Suprapubic skin (tissue), 4 donors: ENCODE data around the gene SLC25A25. TPM values are rescaled to one million over a fixed set of nuclear protein-coding genes. Genes with fewer than 3 reads are reported as not detected.

ENCODE experiments used
- DNase-seq, 2 donors: peaks; one replicate each; pipeline ENCODE4 v3.0.0-alpha.2; 2019; ENCODE audit warnings: low spot score in 2 of 2
- H3K27ac ChIP-seq: fragments of 200-600 bp; sonication (generic); one replicate; pipeline ENCODE4 v1.5.1; 2019
- H3K27me3 ChIP-seq: fragments of 200-600 bp; sonication (generic); one replicate; pipeline ENCODE4 v1.5.1; 2019
- H3K36me3 ChIP-seq: fragments of 200-600 bp; sonication (generic); one replicate; pipeline ENCODE4 v1.5.1; 2019
- H3K4me1 ChIP-seq: fragments of 200-600 bp; sonication (generic); one replicate; pipeline ENCODE4 v1.5.1; 2019
- H3K4me3 ChIP-seq: fragments of 200-600 bp; sonication (generic); one replicate; pipeline ENCODE4 v1.5.1; 2019; ENCODE audit warnings: mild to moderate bottlenecking
- H3K9me3 ChIP-seq: fragments of 200-600 bp; sonication (generic); one replicate; pipeline ENCODE4 v1.5.1; 2019
- CTCF ChIP-seq, 2 donors: fragments of 200-600 bp in 1 of 2; fragments of 450-650 bp in 1 of 2; sonication (generic) in 1 of 2; IDR thresholded peaks; one replicate each; pipeline ENCODE4 v1.5.1; 2016 to 2019; ENCODE audit warnings: antibody characterized with exemption in 2 of 2, mild to moderate bottlenecking in 1 of 2, moderate library complexity in 1 of 2
- EP300 ChIP-seq: sonication (generic); formaldehyde crosslinking; IDR thresholded peaks from one replicate; pipeline ENCODE4 v1.6.1; 2017; ENCODE audit warnings: antibody characterized with exemption
- POLR2A ChIP-seq, 2 donors: fragments of 450-650 bp; IDR thresholded peaks; one replicate each; pipeline ENCODE4 v1.6.1; 2017; ENCODE audit warnings: antibody characterized with exemption in 2 of 2, mild to moderate bottlenecking in 2 of 2, moderate library complexity in 2 of 2
- POLR2AphosphoS5 ChIP-seq, 3 donors: sonication (generic); formaldehyde crosslinking; IDR thresholded peaks; one replicate each; pipeline ENCODE4 v1.6.1; 2017; ENCODE audit warnings: antibody characterized with exemption in 3 of 3
- WGBS: methylation state at CpG from one replicate; pipeline ENCODE4 v1.1.5; 2018; 5-methylcytosine and 5-hydroxymethylcytosine counted together
- total RNA-seq, 4 donors: library from RNA; depleted of rRNA; stranded (reverse); fragments of >200 nt; gene quantifications; one replicate each; pipeline ENCODE4 v1.1.0, GENCODE V29; 2016

SLC25A25 gene
- total RNA-seq, 4 donors from 2014 or later = 37.9 to 106 (median 66.5) TPM

DNA sequence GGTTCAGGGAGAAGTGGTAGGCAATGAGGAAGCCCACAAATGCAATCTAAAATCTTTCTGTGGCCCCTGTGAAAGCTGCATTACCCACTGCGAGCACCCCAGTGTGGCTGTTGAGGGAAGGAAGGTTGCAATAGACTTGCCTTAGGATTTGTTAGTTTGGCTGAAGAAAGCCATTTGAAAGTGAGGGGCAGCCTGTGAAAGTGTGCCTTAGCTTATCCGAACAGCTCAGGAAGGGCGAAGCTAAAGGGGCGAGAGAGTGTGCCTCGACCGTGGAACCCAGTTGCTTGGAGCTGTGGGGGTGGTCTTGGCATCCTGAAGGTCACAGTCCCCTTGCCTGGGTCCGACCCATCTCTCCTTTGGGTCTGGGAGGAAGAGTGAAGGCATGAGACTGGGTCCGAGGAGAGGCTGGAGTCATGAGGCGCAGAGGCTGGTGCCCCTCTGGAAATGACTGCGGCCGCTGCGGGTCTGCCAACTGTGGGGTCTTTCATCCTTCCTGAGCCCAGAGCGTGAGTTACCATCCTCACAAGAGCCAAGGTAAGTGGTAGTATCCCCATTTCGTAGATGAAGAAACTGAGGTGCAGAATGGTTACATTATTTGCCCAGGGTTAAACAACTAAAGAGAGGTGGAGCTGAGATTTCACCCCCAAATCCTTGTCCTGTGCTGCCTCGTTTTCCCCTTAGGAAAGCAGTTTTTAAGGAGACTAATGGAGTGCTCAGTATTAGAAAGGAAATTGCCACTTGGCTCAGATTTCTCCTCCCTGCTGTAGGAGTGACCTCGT, 24.4 kb downstream of the SLC25A25 start:
- Histone ChIP-seq H3K36me3 (no peaks in the 10 kb centered on the region), H3K4me1 (peaks cover 57% of the 10 kb centered on the region), H3K27ac (peak overlapping the region; percentile 94), H3K9me3 (no peaks in the 10 kb centered on the region), H3K4me3 (no peak overlapping the region), H3K27me3 (no peaks in the 10 kb centered on the region)
- no peak for DNase-seq
- WGBS = 81% methylated on average over 16 of the region's 16 CpGs
- no peak for TF ChIP-seq EP300
- TF ChIP-seq POLR2A (IDR thresholded peaks at IDR 0.05) = no peak
- no peak for TF ChIP-seq CTCF (IDR thresholded peaks at IDR 0.05)
- TF ChIP-seq POLR2AphosphoS5 (IDR thresholded peaks at IDR 0.05) = no peak

DNA sequence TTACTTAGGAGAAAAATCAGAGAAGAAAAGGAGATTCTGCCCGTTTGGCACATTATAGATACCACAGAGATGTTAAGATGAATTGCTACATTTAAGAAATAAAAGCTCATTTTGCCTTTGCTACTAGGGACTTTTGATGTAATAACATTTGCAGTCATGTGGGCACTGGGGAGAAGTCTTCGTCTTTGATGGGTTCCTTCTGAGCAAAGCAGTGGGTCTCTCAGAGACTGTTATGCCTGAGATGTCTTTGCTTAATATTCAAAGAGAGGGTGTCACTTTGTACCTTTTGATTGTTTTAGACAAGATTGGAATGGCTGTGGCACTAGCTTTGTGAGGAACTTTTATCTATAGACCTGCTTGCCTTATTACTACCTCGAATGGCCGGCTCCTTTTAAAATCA, 25.0 kb downstream of the SLC25A25 start:
- TF ChIP-seq POLR2AphosphoS5 (IDR thresholded peaks at IDR 0.05) (no peak), EP300 (no peak), POLR2A (IDR thresholded peaks at IDR 0.05) (no peak), CTCF (IDR thresholded peaks at IDR 0.05) (no peak)
- 61% methylated on average over 4 of the region's 4 CpGs for WGBS
- peak overlapping the region; percentile 94 for H3K27ac ChIP-seq
- H3K4me3 ChIP-seq = no peak overlapping the region
- H3K27me3 ChIP-seq = no peaks in the 10 kb centered on the region
- no peak for DNase-seq
- H3K36me3 ChIP-seq = no peaks in the 10 kb centered on the region
- peaks cover 64% of the 10 kb centered on the region for H3K4me1 ChIP-seq
- H3K9me3 ChIP-seq = no peaks in the 10 kb centered on the region

DNA sequence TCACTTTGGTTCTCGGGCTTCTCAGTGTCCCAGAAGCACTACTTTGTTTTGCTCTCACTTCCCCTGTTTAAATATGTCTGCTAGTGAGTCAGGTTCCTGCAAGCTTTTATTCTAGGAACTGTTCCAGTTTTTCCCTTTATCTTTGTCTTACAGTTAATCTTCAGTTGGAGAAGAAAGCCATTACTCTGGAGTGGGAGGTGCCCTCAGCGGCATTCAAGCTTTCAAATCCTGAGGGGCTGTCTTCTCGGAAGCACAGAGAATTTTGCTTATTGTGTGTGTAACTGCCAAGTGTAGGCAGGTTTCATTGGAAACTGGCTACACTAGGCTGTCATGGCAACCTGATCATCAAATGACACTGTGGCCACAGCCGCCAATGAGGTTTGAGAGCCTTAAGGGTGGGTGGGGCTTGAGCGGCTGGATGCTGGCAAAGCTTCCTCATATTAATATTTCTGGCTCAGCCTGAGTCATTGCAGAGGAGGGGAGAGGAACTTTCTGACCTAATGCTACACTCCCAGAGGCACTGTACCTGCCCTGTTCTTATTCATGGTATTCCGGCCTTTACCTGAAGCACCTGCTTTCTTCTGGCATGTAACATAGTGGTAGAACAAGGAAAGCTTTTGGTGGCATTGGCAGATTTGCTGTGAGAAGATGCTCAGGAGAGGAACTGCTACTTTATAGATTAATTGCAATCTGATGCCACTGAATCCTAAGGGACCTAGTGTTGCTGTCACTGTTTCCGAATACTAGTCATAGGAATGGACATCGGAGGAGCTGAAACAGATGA, 26.3 kb downstream of the SLC25A25 start:
- peaks cover 77% of the 10 kb centered on the region for H3K4me1 ChIP-seq
- H3K9me3 ChIP-seq = no peaks in the 10 kb centered on the region
- H3K4me3 ChIP-seq = peak overlapping the region; percentile 25
- TF ChIP-seq POLR2A (IDR thresholded peaks at IDR 0.05) (peak in 1 of 2 donors; percentile 57), EP300 (no peak), POLR2AphosphoS5 (IDR thresholded peaks at IDR 0.05) (peak in 2 of 3 donors; percentile 21 to 90), CTCF (IDR thresholded peaks at IDR 0.05) (no peak)
- H3K36me3 ChIP-seq = no peaks in the 10 kb centered on the region
- H3K27me3 ChIP-seq = no peaks in the 10 kb centered on the region
- 11% methylated on average over 8 of the region's 8 CpGs for WGBS
- H3K27ac ChIP-seq = peak overlapping the region; percentile 94
- DNase-seq = peak; percentile 96

- Histone ChIP-seq H3K9me3 (no peaks in the 10 kb centered on the region), H3K4me1 (peaks cover 84% of the 10 kb centered on the region), H3K36me3 (no peaks in the 10 kb centered on the region), H3K27ac (peak overlapping the region; percentile 94), H3K4me3 (no peak overlapping the region), H3K27me3 (no peaks in the 10 kb centered on the region)
- TF ChIP-seq POLR2A (IDR thresholded peaks at IDR 0.05) = no peak
- DNase-seq = no peak
- WGBS = 73% methylated on average over 11 of the region's 11 CpGs
Observed at GRCh38 chr9:128094950-128095544, 27.0 kb downstream of the SLC25A25 start.

DNA sequence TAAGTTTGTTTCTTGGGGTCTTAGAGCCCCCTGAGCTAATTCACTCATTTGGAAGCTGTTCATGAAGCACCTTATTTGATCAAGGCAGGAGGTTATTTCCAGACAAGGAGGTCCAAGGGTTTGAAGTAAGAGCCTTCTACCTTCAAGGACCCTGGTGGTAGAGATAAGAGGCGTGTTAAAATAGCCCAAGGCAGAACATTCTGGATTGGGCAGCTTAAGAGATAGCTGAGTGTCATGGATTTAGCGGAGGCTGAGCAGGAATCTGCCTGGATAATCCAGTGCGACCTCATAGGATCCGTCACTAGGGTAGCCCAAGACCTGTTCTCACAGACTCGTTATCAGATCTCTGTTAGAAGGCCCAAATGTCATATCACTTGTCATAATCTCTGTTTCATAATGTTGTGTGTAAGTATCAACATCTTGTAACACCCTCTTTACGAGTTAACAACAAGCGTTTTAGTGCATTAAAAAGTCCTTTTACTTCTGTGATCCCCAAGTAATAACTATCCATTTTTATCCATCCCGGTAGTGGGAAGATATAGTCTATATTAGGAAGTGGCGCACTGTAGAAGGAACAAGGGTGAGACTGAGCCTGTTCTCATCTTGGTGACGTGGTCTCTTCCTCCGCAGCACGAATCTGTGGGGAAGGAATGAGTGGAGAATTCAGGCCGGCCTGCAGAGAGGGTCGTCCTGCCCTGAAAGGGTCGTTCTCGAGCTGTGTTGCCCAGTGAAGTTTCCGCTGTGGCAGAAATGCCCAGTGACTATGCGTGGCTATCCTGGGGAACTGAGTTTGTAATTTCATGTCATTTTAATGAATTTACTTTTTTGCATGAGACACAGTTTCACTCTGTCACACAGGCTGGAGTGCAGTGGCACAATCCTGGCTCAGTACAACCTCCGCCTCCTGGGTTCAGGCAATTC, 28.8 kb downstream of the SLC25A25 start:
- Histone ChIP-seq H3K9me3 (no peaks in the 10 kb centered on the region), H3K4me3 (no peak overlapping the region), H3K27ac (peak overlapping the region; percentile 96), H3K4me1 (peaks cover 87% of the 10 kb centered on the region), H3K27me3 (no peaks in the 10 kb centered on the region), H3K36me3 (peaks cover 10% of the 10 kb centered on the region)
- no peak for DNase-seq
- TF ChIP-seq EP300 (no peak), CTCF (IDR thresholded peaks at IDR 0.05) (no peak), POLR2AphosphoS5 (IDR thresholded peaks at IDR 0.05) (no peak), POLR2A (IDR thresholded peaks at IDR 0.05) (no peak)
- 86% methylated on average over 19 of the region's 19 CpGs for WGBS
